Measurements from ENCODE around the gene TYMP.
A peak's percentile ranks its signal among the peaks of the same experiment; 100 is the strongest.
"Not testable (repeated sequence)": the region's sequence is repeated elsewhere in the genome, so short reads cannot be mapped to it uniquely, and the experiment has no call there.

The TYMP gene

GRCh38 chr22:50540381-50540780 lies 10.6 kb upstream of the TYMP start:
- no peak for DNase-seq
- Histone ChIP-seq H3K4me1 (ENCODE audit: control extremely low read depth in 1 of 4, control insufficient read depth in 4 of 4, insufficient read depth in 4 of 4, low read length in 3 of 4) (peaks cover 13 to 61% (median 47%) of the 10 kb centered on the region in 4 experiments), H3K27me3 (replicated peaks in 2 of 5; ENCODE audit: control insufficient read depth in 4 of 5, insufficient read depth in 5 of 5, low read length in 4 of 5) (no peaks in the 10 kb centered on the region), H3K36me3 (ENCODE audit: control insufficient read depth in 4 of 4, insufficient read depth in 4 of 4, low read length in 3 of 4) (no peaks in the 10 kb centered on the region), H3K9me3 (ENCODE audit: control extremely low read depth in 1 of 5, control insufficient read depth in 4 of 5, insufficient read depth in 2 of 5, low read depth in 1 of 5, low read length in 4 of 5) (no peaks in the 10 kb centered on the region), H3K4me3 (ENCODE audit: control insufficient read depth in 1 of 7, extremely low read depth in 1 of 7, insufficient read depth in 4 of 7, low read depth in 2 of 7, low read length in 6 of 7) (peak overlapping the region in 1 of 7 experiments; percentile 34), H3K27ac (ENCODE audit: insufficient read depth in 1 of 2, low read depth in 1 of 2, low read length in 2 of 2, poor library complexity in 1 of 2, severe bottlenecking in 2 of 2) (peak overlapping the region; percentile 89 to 98)
- WGBS (ENCODE audit: insufficient coverage), result no CpG with 5 or more reads among the region's 10 CpGs
- ChIA-PET POLR2A (interaction anchor here (0.8 to 3.0 kb wide), 2 partner anchors 14 to 42 kb away, joined by 7 to 41 read pairs; partner anchors contain the start of genes CHKB and SCO2), CTCF (interaction anchor here (0.6 to 4.1 kb wide), 7 partner anchors 10 to 79 kb away, joined by 3 to 53 read pairs (median 5); partner anchors contain the start of genes SCO2, SYCE3 and TYMP)

- no peaks in the 10 kb centered on the region for H3K9me3 ChIP-seq (ENCODE audit: control extremely low read depth in 1 of 5, control insufficient read depth in 4 of 5, insufficient read depth in 2 of 5, low read depth in 1 of 5, low read length in 4 of 5)
- H3K36me3 ChIP-seq (ENCODE audit: control insufficient read depth in 4 of 4, insufficient read depth in 4 of 4, low read length in 3 of 4), result no peaks in the 10 kb centered on the region
- DNase-seq, result no peak
- POLR2A ChIA-PET, result interaction anchor here (1.4 kb wide), 1 partner anchor 11 kb away, joined by 6 read pairs; no protein-coding TSS in a partner anchor
- peaks cover 13 to 56% (median 35%) of the 10 kb centered on the region in 4 experiments for H3K4me1 ChIP-seq (ENCODE audit: control extremely low read depth in 1 of 4, control insufficient read depth in 4 of 4, insufficient read depth in 4 of 4, low read length in 3 of 4)
- H3K27me3 ChIP-seq (replicated peaks in 2 of 5; ENCODE audit: control insufficient read depth in 4 of 5, insufficient read depth in 5 of 5, low read length in 4 of 5), result peaks cover 0 to 2% (median 0%) of the 10 kb centered on the region in 5 experiments
- WGBS (ENCODE audit: insufficient coverage), result 98% methylated on average over 13 of the region's 13 CpGs
- peak overlapping the region in 1 of 2 experiments; percentile 98 for H3K27ac ChIP-seq (ENCODE audit: insufficient read depth in 1 of 2, low read depth in 1 of 2, low read length in 2 of 2, poor library complexity in 1 of 2, severe bottlenecking in 2 of 2)
- CTCF ChIA-PET, result interaction anchor here (1.2 to 4.1 kb wide), 3 partner anchors 10 to 26 kb away, joined by 3 to 53 read pairs (median 10); partner anchors contain the start of genes SCO2, SYCE3 and TYMP
- H3K4me3 ChIP-seq (ENCODE audit: control insufficient read depth in 1 of 7, extremely low read depth in 1 of 7, insufficient read depth in 4 of 7, low read depth in 2 of 7, low read length in 6 of 7), result no peak overlapping the region
Measured at GRCh38 chr22:50537765-50538164, 8.0 kb upstream of the TYMP start.

- peaks cover 0 to 17% (median 3%) of the 10 kb centered on the region in 5 experiments for H3K27me3 ChIP-seq (replicated peaks in 2 of 5; ENCODE audit: control insufficient read depth in 4 of 5, insufficient read depth in 5 of 5, low read length in 4 of 5)
- no peak overlapping the region for H3K4me3 ChIP-seq (ENCODE audit: control insufficient read depth in 1 of 7, extremely low read depth in 1 of 7, insufficient read depth in 4 of 7, low read depth in 2 of 7, low read length in 6 of 7)
- no peak for DNase-seq
- no peak overlapping the region for H3K27ac ChIP-seq (ENCODE audit: insufficient read depth in 1 of 2, low read depth in 1 of 2, low read length in 2 of 2, poor library complexity in 1 of 2, severe bottlenecking in 2 of 2)
- no peaks in the 10 kb centered on the region for H3K36me3 ChIP-seq (ENCODE audit: control insufficient read depth in 4 of 4, insufficient read depth in 4 of 4, low read length in 3 of 4)
- POLR2A ChIA-PET, result no interaction called here
- H3K9me3 ChIP-seq (ENCODE audit: control extremely low read depth in 1 of 5, control insufficient read depth in 4 of 5, insufficient read depth in 2 of 5, low read depth in 1 of 5, low read length in 4 of 5), result no peaks in the 10 kb centered on the region
- WGBS (ENCODE audit: insufficient coverage), result 95% methylated on average over 3 of the region's 3 CpGs
- peaks cover 13 to 55% (median 45%) of the 10 kb centered on the region in 4 experiments for H3K4me1 ChIP-seq (ENCODE audit: control extremely low read depth in 1 of 4, control insufficient read depth in 4 of 4, insufficient read depth in 4 of 4, low read length in 3 of 4)
- CTCF ChIA-PET, result interaction anchor here (1.0 to 2.1 kb wide), 3 partner anchors 9 to 83 kb away, joined by 3 to 14 read pairs (median 5); partner anchors contain the start of genes KLHDC7B and SCO2
Measured at GRCh38 chr22:50536226-50536625, 6.4 kb upstream of the TYMP start.

GRCh38 chr22:50535113-50535512 lies 5.3 kb upstream of the TYMP start:
- Histone ChIP-seq H3K36me3 (ENCODE audit: control insufficient read depth in 4 of 4, insufficient read depth in 4 of 4, low read length in 3 of 4) (no peaks in the 10 kb centered on the region), H3K27me3 (replicated peaks in 2 of 5; ENCODE audit: control insufficient read depth in 4 of 5, insufficient read depth in 5 of 5, low read length in 4 of 5) (peaks cover 0 to 28% (median 3%) of the 10 kb centered on the region in 5 experiments), H3K4me1 (ENCODE audit: control extremely low read depth in 1 of 4, control insufficient read depth in 4 of 4, insufficient read depth in 4 of 4, low read length in 3 of 4) (peaks cover 8 to 56% (median 47%) of the 10 kb centered on the region in 4 experiments), H3K27ac (ENCODE audit: insufficient read depth in 1 of 2, low read depth in 1 of 2, low read length in 2 of 2, poor library complexity in 1 of 2, severe bottlenecking in 2 of 2) (no peak overlapping the region), H3K9me3 (ENCODE audit: control extremely low read depth in 1 of 5, control insufficient read depth in 4 of 5, insufficient read depth in 2 of 5, low read depth in 1 of 5, low read length in 4 of 5) (no peaks in the 10 kb centered on the region), H3K4me3 (ENCODE audit: control insufficient read depth in 1 of 7, extremely low read depth in 1 of 7, insufficient read depth in 4 of 7, low read depth in 2 of 7, low read length in 6 of 7) (no peak overlapping the region)
- 90% methylated on average over 5 of the region's 8 CpGs for WGBS (ENCODE audit: insufficient coverage)
- DNase-seq, result no peak
- CTCF ChIA-PET, result interaction anchor here (1.5 to 2.1 kb wide), 2 partner anchors 9 to 10 kb away, joined by 5 to 14 read pairs; partner anchors contain the start of genes KLHDC7B and SCO2
- POLR2A ChIA-PET, result no interaction called here

GRCh38 chr22:50533856-50534711 lies 4.3 kb upstream of the TYMP start:
- DNase-seq, result not testable (repeated sequence)

GRCh38 chr22:50532824-50533796 lies 3.3 kb upstream of the TYMP start:
- H3K27ac ChIP-seq (ENCODE audit: insufficient read depth in 1 of 2, low read depth in 1 of 2, low read length in 2 of 2, poor library complexity in 1 of 2, severe bottlenecking in 2 of 2), result peak overlapping the region in 1 of 2 experiments; percentile 43
- ChIA-PET CTCF (interaction anchor here (1.3 kb wide), 1 partner anchor 10 kb away, joined by 3 read pairs; no protein-coding TSS in a partner anchor), POLR2A (no interaction called here)
- H3K36me3 ChIP-seq (ENCODE audit: control insufficient read depth in 4 of 4, insufficient read depth in 4 of 4, low read length in 3 of 4), result no peaks in the 10 kb centered on the region
- H3K4me3 ChIP-seq (ENCODE audit: control insufficient read depth in 1 of 7, extremely low read depth in 1 of 7, insufficient read depth in 4 of 7, low read depth in 2 of 7, low read length in 6 of 7), result peak overlapping the region in 2 of 7 experiments; percentile 62 to 86
- no peaks in the 10 kb centered on the region for H3K9me3 ChIP-seq (ENCODE audit: control extremely low read depth in 1 of 5, control insufficient read depth in 4 of 5, insufficient read depth in 2 of 5, low read depth in 1 of 5, low read length in 4 of 5)
- DNase-seq, result no peak
- peaks cover 2 to 54% (median 43%) of the 10 kb centered on the region in 4 experiments for H3K4me1 ChIP-seq (ENCODE audit: control extremely low read depth in 1 of 4, control insufficient read depth in 4 of 4, insufficient read depth in 4 of 4, low read length in 3 of 4)
- WGBS (ENCODE audit: insufficient coverage), result 95% methylated on average over 14 of the region's 19 CpGs
- peaks cover 0 to 41% (median 3%) of the 10 kb centered on the region in 5 experiments for H3K27me3 ChIP-seq (replicated peaks in 2 of 5; ENCODE audit: control insufficient read depth in 4 of 5, insufficient read depth in 5 of 5, low read length in 4 of 5)

More at GRCh38 chr22:50533856-50534711, 4.3 kb upstream of the TYMP start:
- H3K4me1 ChIP-seq (ENCODE audit: control extremely low read depth in 1 of 4, control insufficient read depth in 4 of 4, insufficient read depth in 4 of 4, low read length in 3 of 4), result peaks cover 4 to 53% (median 50%) of the 10 kb centered on the region in 4 experiments
- H3K9me3 ChIP-seq (ENCODE audit: control extremely low read depth in 1 of 5, control insufficient read depth in 4 of 5, insufficient read depth in 2 of 5, low read depth in 1 of 5, low read length in 4 of 5); H3K4me3 ChIP-seq (ENCODE audit: control insufficient read depth in 1 of 7, extremely low read depth in 1 of 7, insufficient read depth in 4 of 7, low read depth in 2 of 7, low read length in 6 of 7); H3K36me3 ChIP-seq (ENCODE audit: control insufficient read depth in 4 of 4, insufficient read depth in 4 of 4, low read length in 3 of 4); POLR2A ChIA-PET: not testable (repeated sequence)
- H3K27me3 ChIP-seq (replicated peaks in 2 of 5; ENCODE audit: control insufficient read depth in 4 of 5, insufficient read depth in 5 of 5, low read length in 4 of 5), result peaks cover 0 to 38% (median 3%) of the 10 kb centered on the region in 5 experiments
- CTCF ChIA-PET, result interaction anchor here (0.8 kb wide), 1 partner anchor 8 kb away, joined by 4 read pairs; no protein-coding TSS in a partner anchor
- peak overlapping the region in 1 of 2 experiments; percentile 58 for H3K27ac ChIP-seq (ENCODE audit: insufficient read depth in 1 of 2, low read depth in 1 of 2, low read length in 2 of 2, poor library complexity in 1 of 2, severe bottlenecking in 2 of 2)
- 79% methylated on average over 11 of the region's 21 CpGs for WGBS (ENCODE audit: insufficient coverage)
